ENCODE measurements around the gene SYNJ1. TPM values are rescaled to one million over a fixed set of nuclear protein-coding genes. Genes with fewer than 3 reads are reported as not detected.

The SYNJ1 gene
- total and polyA plus RNA-seq, 2 of the 13 experiments (the other 11 are each of a cell fraction or from before 2014, with no cell fraction given) = 2.0 to 2.7 TPM

DNA sequence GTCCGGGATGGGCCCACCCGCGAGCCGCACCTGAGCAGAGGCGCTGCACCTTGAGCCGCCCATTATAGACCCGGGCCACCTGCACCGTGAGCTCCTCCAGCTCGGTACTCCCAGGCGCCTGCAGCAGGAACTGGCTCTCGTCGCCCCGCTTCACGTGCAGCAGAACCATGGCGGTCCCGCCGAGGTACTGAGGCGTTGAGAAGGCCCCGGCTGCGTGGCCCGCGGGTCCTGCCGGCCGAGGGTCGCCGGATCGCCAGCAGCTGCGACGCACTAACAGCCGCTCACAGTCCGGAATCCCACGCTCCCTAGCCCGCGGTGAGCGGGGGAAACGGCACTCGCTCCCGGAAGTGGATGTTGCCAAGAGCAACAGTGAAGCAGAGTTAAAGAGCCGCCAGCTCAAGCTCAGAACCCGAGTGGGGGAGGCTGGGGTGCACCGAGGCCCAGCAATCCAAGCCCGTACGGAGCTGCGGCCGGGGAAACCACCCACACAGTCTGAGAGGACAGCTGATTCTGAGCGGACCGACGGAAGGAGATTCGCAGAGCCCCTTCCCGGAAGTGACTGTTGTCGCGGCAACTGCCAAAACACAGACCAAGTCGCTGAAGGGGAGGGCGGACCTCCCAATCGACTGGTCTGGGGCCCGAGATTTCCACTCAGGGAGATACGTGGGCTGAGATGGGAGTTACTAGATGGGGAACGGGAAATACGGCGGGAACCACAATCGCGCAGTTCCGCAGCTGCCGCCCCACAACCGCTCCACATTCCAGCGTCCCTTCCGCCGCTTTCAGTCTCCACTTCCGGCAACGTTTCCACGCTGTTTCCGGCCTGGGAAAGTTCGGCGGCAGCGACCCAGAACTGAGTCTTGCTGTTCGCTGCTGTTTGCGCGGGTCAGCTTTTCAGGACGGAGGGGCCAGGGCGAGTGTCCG lies 115.5 kb downstream of the SYNJ1 start, which contains the start of gene CFAP298 (continued):
- TF ChIP-seq ZFYVE20 (CRISPR knock-in tag; IDR thresholded peaks at IDR 0.05; ENCODE audit: borderline replicate concordance, low read depth) (no peak), ZNF136 (CRISPR knock-in tag; IDR thresholded peaks at IDR 0.05; ENCODE audit: low read depth) (no peak), ZNF75D (CRISPR knock-in tag; IDR thresholded peaks at IDR 0.05; ENCODE audit: borderline replicate concordance) (no peak), MTA3 (CRISPR knock-in tag; IDR thresholded peaks at IDR 0.05) (no peak), AKAP8 (CRISPR knock-in tag; IDR thresholded peaks at IDR 0.05) (0 out of 2 replicates have a peak, but pooled peaks have one; percentile 2), RBM22 (optimal IDR thresholded peaks at IDR 0.05; ENCODE audit: low read length) (peak; percentile 95), HNRNPL (IDR thresholded peaks at IDR 0.05; ENCODE audit: low read depth, low read length) (0 out of 2 replicates have a peak, but pooled peaks have one; percentile 21), NPAS2 (CRISPR knock-in tag; IDR thresholded peaks at IDR 0.05; ENCODE audit: borderline replicate concordance) (no peak), ZNF501 (CRISPR knock-in tag; IDR thresholded peaks at IDR 0.05) (peak; percentile 79), ZNF468 (CRISPR knock-in tag; IDR thresholded peaks at IDR 0.05) (no peak), SCMH1 (CRISPR knock-in tag; IDR thresholded peaks at IDR 0.05; ENCODE audit: borderline replicate concordance) (no peak), SATB2 (CRISPR knock-in tag; IDR thresholded peaks at IDR 0.05) (no peak), SIX1 (CRISPR knock-in tag; IDR thresholded peaks at IDR 0.05; ENCODE audit: borderline replicate concordance) (no peak), ZNF839 (CRISPR knock-in tag; IDR thresholded peaks at IDR 0.05; ENCODE audit: borderline replicate concordance) (no peak), ZNF264 (CRISPR knock-in tag; IDR thresholded peaks at IDR 0.05) (no peak), SOX6 (IDR thresholded peaks at IDR 0.05) (no peak), SOX6 (CRISPR knock-in tag; IDR thresholded peaks at IDR 0.05) (peak; percentile 68)
- TF ChIP-seq, protein P1, sequence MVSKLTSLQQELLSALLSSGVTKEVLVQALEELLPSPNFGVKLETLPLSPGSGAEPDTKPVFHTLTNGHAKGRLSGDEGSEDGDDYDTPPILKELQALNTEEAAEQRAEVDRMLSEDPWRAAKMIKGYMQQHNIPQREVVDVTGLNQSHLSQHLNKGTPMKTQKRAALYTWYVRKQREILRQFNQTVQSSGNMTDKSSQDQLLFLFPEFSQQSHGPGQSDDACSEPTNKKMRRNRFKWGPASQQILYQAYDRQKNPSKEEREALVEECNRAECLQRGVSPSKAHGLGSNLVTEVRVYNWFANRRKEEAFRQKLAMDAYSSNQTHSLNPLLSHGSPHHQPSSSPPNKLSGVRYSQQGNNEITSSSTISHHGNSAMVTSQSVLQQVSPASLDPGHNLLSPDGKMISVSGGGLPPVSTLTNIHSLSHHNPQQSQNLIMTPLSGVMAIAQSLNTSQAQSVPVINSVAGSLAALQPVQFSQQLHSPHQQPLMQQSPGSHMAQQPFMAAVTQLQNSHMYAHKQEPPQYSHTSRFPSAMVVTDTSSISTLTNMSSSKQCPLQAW (CRISPR knock-in tag; IDR thresholded peaks at IDR 0.05) = peak; percentile 50; the same call in 1 of the 2 replicates
- TF ChIP-seq, protein P2, sequence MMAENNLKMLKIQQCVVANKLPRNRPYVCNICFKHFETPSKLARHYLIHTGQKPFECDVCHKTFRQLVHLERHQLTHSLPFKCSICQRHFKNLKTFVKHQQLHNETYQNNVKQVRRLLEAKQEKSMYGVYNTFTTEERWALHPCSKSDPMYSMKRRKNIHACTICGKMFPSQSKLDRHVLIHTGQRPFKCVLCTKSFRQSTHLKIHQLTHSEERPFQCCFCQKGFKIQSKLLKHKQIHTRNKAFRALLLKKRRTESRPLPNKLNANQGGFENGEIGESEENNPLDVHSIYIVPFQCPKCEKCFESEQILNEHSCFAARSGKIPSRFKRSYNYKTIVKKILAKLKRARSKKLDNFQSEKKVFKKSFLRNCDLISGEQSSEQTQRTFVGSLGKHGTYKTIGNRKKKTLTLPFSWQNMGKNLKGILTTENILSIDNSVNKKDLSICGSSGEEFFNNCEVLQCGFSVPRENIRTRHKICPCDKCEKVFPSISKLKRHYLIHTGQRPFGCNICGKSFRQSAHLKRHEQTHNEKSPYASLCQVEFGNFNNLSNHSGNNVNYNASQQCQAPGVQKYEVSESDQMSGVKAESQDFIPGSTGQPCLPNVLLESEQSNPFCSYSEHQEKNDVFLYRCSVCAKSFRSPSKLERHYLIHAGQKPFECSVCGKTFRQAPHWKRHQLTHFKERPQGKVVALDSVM (CRISPR knock-in tag; IDR thresholded peaks at IDR 0.05) = peak; percentile 74; the same call in 1 of the 2 replicates
- TF ChIP-seq, protein P3, sequence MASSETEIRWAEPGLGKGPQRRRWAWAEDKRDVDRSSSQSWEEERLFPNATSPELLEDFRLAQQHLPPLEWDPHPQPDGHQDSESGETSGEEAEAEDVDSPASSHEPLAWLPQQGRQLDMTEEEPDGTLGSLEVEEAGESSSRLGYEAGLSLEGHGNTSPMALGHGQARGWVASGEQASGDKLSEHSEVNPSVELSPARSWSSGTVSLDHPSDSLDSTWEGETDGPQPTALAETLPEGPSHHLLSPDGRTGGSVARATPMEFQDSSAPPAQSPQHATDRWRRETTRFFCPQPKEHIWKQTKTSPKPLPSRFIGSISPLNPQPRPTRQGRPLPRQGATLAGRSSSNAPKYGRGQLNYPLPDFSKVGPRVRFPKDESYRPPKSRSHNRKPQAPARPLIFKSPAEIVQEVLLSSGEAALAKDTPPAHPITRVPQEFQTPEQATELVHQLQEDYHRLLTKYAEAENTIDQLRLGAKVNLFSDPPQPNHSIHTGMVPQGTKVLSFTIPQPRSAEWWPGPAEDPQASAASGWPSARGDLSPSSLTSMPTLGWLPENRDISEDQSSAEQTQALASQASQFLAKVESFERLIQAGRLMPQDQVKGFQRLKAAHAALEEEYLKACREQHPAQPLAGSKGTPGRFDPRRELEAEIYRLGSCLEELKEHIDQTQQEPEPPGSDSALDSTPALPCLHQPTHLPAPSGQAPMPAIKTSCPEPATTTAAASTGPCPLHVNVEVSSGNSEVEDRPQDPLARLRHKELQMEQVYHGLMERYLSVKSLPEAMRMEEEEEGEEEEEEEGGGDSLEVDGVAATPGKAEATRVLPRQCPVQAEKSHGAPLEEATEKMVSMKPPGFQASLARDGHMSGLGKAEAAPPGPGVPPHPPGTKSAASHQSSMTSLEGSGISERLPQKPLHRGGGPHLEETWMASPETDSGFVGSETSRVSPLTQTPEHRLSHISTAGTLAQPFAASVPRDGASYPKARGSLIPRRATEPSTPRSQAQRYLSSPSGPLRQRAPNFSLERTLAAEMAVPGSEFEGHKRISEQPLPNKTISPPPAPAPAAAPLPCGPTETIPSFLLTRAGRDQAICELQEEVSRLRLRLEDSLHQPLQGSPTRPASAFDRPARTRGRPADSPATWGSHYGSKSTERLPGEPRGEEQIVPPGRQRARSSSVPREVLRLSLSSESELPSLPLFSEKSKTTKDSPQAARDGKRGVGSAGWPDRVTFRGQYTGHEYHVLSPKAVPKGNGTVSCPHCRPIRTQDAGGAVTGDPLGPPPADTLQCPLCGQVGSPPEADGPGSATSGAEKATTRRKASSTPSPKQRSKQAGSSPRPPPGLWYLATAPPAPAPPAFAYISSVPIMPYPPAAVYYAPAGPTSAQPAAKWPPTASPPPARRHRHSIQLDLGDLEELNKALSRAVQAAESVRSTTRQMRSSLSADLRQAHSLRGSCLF (CRISPR knock-in tag; IDR thresholded peaks at IDR 0.05; ENCODE audit: borderline replicate concordance) = no peak
